NB4 (cell line): ENCODE data around the gene STK24.

Source experiments
- CTCF ChIP-seq: IDR thresholded peaks from one replicate; pipeline ENCODE4 v1.5.1; 2012; ENCODE audit warnings: low read depth, low read length
- MAX ChIP-seq: IDR thresholded peaks from 2 replicates; pipeline ENCODE4 v1.6.1; 2011; ENCODE audit warnings: low read depth, low read length
- POLR2A ChIP-seq: IDR thresholded peaks from 2 replicates; pipeline ENCODE4 v1.6.1; 2011; ENCODE audit warnings: mild to moderate bottlenecking; ENCODE audit not compliant: insufficient read length; ENCODE audit errors: extremely low read depth

- no peak for TF ChIP-seq MAX
- TF ChIP-seq CTCF, result no peak
- TF ChIP-seq POLR2A, result no peak
These were observed 89.9 kb downstream of the STK24 start for GRCh38 chr13:98487016-98487415.
